HUES64 (cell line): Measurements from ENCODE around the gene RGL2.
A peak's percentile ranks its signal among the peaks of the same experiment; 100 is the strongest.
"Not testable (repeated sequence)": the region's sequence is repeated elsewhere in the genome, so short reads cannot be mapped to it uniquely, and the experiment has no call there.

Experiments used
- H3K27ac ChIP-seq: 2 replicates; pipeline ENCODE4 v1.7.0; 2013; ENCODE audit warnings: low read depth, low read length, inconsistent platforms
- H3K27me3 ChIP-seq: 2 replicates; pipeline ENCODE4 v1.6.1; 2013; ENCODE audit warnings: mild to moderate bottlenecking, low read length; ENCODE audit not compliant: insufficient read depth
- H3K36me3 ChIP-seq: 2 replicates; pipeline ENCODE4 v1.6.1; 2013; ENCODE audit warnings: mild to moderate bottlenecking, low read length; ENCODE audit not compliant: insufficient read depth
- H3K4me1 ChIP-seq: 2 replicates; pipeline ENCODE4 v1.6.1; 2013; ENCODE audit warnings: mild to moderate bottlenecking, low read length, moderate library complexity; ENCODE audit not compliant: insufficient read depth
- H3K4me3 ChIP-seq: 2 replicates; pipeline ENCODE4 v1.5.1; 2013; ENCODE audit warnings: mild to moderate bottlenecking, low read length, moderate library complexity
- H3K9ac ChIP-seq: 2 replicates; pipeline ENCODE4 v1.6.1; 2013; ENCODE audit warnings: mild to moderate bottlenecking, low read depth, low read length
- H3K9me3 ChIP-seq: 2 replicates; pipeline ENCODE4 v1.6.1; 2013; ENCODE audit warnings: low read depth, low read length; ENCODE audit not compliant: insufficient read depth
- WGBS: fragments of 150-250, 120-280 bp; methylation state at CpG from one replicate; pipeline ENCODE4 v1.1.7; 2013; ENCODE audit warnings: missing lambda C conversion rate; 5-methylcytosine and 5-hydroxymethylcytosine counted together

RGL2 gene

GRCh38 chr6:33278392-33278741 lies 20.4 kb downstream of the RGL2 start:
- Histone ChIP-seq H3K27me3 (no peaks in the 10 kb centered on the region), H3K27ac (no peak overlapping the region; the same call in 1 of the 2 replicates), H3K4me1 (peaks cover 18% of the 10 kb centered on the region), H3K36me3 (peaks cover 80% of the 10 kb centered on the region), H3K9me3 (no peaks in the 10 kb centered on the region), H3K4me3 (peak overlapping the region; percentile 79; the same call in 1 of the 2 replicates), H3K9ac (no peak overlapping the region)
- 87% methylated on average over 9 of the region's 9 CpGs for WGBS

- peak overlapping the region; percentile 97 for H3K9ac ChIP-seq
- peaks cover 21% of the 10 kb centered on the region for H3K4me1 ChIP-seq
- peak overlapping the region; percentile 97 for H3K27ac ChIP-seq
- H3K36me3 ChIP-seq, result peaks cover 82% of the 10 kb centered on the region
- no peaks in the 10 kb centered on the region for H3K9me3 ChIP-seq
- peak overlapping the region; percentile 79 for H3K4me3 ChIP-seq
- 53% methylated on average over 39 of the region's 39 CpGs for WGBS
- no peaks in the 10 kb centered on the region for H3K27me3 ChIP-seq
These were observed 20.9 kb downstream of the RGL2 start for GRCh38 chr6:33277663-33278391.

GRCh38 chr6:33276864-33277662 lies 21.7 kb downstream of the RGL2 start, which contains the start of gene B3GALT4:
B3GALT4 (plus strand) TSS chr6:33277123; CDS start chr6:33277420, 297 bp downstream.
- peak within 1 kb of the TSS; percentile 97 for H3K9ac ChIP-seq
- no peaks in the 10 kb centered on the region for H3K9me3 ChIP-seq
- H3K27me3 ChIP-seq, result no peaks in the 10 kb centered on the region
- H3K4me3 ChIP-seq, result peak within 1 kb of the TSS; percentile 79
- WGBS, result 1% methylated on average over 80 of the region's 80 CpGs
- H3K36me3 ChIP-seq, result peaks cover 79% of the 10 kb centered on the region
- peak within 1 kb of the TSS; percentile 97 for H3K27ac ChIP-seq
- peaks cover 21% of the 10 kb centered on the region for H3K4me1 ChIP-seq

GRCh38 chr6:33276581-33276863 lies 22.2 kb downstream of the RGL2 start:
- Histone ChIP-seq H3K27ac (peak overlapping the region; percentile 97), H3K27me3 (no peaks in the 10 kb centered on the region), H3K9ac (peak overlapping the region; percentile 97), H3K4me3 (peak overlapping the region; percentile 79), H3K9me3 (no peaks in the 10 kb centered on the region), H3K36me3 (peaks cover 73% of the 10 kb centered on the region), H3K4me1 (peaks cover 21% of the 10 kb centered on the region)

- peak overlapping the region; percentile 97 for H3K27ac ChIP-seq
- peaks cover 68% of the 10 kb centered on the region for H3K36me3 ChIP-seq
- 76% methylated on average over 12 of the region's 16 CpGs for WGBS
- H3K4me3 ChIP-seq, result peak overlapping the region; percentile 79
- peak overlapping the region; percentile 97 for H3K9ac ChIP-seq
- not testable (repeated sequence) for H3K27me3 ChIP-seq, H3K9me3 ChIP-seq
- H3K4me1 ChIP-seq, result peaks cover 21% of the 10 kb centered on the region
These were observed 22.8 kb downstream of the RGL2 start for GRCh38 chr6:33275795-33276580.

- Histone ChIP-seq H3K9me3 (no peaks in the 10 kb centered on the region), H3K9ac (peak overlapping the region; percentile 97), H3K27ac (peak overlapping the region; percentile 97), H3K4me3 (peak overlapping the region; percentile 79), H3K27me3 (no peaks in the 10 kb centered on the region), H3K36me3 (peaks cover 59% of the 10 kb centered on the region), H3K4me1 (peaks cover 17% of the 10 kb centered on the region)
- 82% methylated on average over 14 of the region's 14 CpGs for WGBS
These were observed 24.5 kb downstream of the RGL2 start for GRCh38 chr6:33273924-33274902.

GRCh38 chr6:33273129-33273923 lies 25.4 kb downstream of the RGL2 start:
- H3K36me3 ChIP-seq, result peaks cover 60% of the 10 kb centered on the region
- H3K9me3 ChIP-seq, result no peaks in the 10 kb centered on the region

GRCh38 chr6:33272275-33273128 lies 26.2 kb downstream of the RGL2 start:
- peaks cover 68% of the 10 kb centered on the region for H3K36me3 ChIP-seq
- H3K4me1 ChIP-seq, result peaks cover 17% of the 10 kb centered on the region
- peak overlapping the region; percentile 97 for H3K9ac ChIP-seq
- H3K27me3 ChIP-seq, result no peaks in the 10 kb centered on the region
- H3K4me3 ChIP-seq, result peak overlapping the region; percentile 79
- no peaks in the 10 kb centered on the region for H3K9me3 ChIP-seq
- peak overlapping the region; percentile 97 for H3K27ac ChIP-seq
- WGBS, result 4% methylated on average over 19 of the region's 22 CpGs

More at GRCh38 chr6:33273129-33273923, 25.4 kb downstream of the RGL2 start:
- 56% methylated on average over 11 of the region's 11 CpGs for WGBS
- Histone ChIP-seq H3K4me3 (peak overlapping the region; percentile 79), H3K27ac (peak overlapping the region; percentile 97), H3K9ac (peak overlapping the region; percentile 97), H3K4me1 (peaks cover 17% of the 10 kb centered on the region), H3K27me3 (no peaks in the 10 kb centered on the region)

GRCh38 chr6:33271468-33272274 lies 27.1 kb downstream of the RGL2 start, which contains the start of the genes RPS18 and VPS52:
RPS18 (plus strand) TSS chr6:33272075; CDS start chr6:33272120, 45 bp downstream.
VPS52 (minus strand) TSS chr6:33271876; CDS start chr6:33271675, 201 bp downstream.
- Histone ChIP-seq H3K4me3 (peak within 1 kb of the TSS; percentile 79), H3K9ac (peak within 1 kb of the TSS; percentile 97), H3K27me3 (no peaks in the 10 kb centered on the region), H3K27ac (peak within 1 kb of the TSS; percentile 97), H3K36me3 (peaks cover 75% of the 10 kb centered on the region), H3K4me1 (peaks cover 17% of the 10 kb centered on the region), H3K9me3 (no peaks in the 10 kb centered on the region)
- under 1% methylated on average over 48 of the region's 48 CpGs for WGBS
